H9 (cell line): ENCODE results near the gene FLRT2. TPM values are rescaled to one million over a fixed set of nuclear protein-coding genes. Genes with fewer than 3 reads are reported as not detected.

Experiments used
- DNase-seq: peaks from one replicate; pipeline ENCODE4 v3.0.0-alpha.2; 2017
- H2AFZ ChIP-seq: one replicate; pipeline ENCODE4 v1.6.1; 2013; ENCODE audit warnings: mild to moderate bottlenecking, low read length, control low read depth, moderate library complexity
- H2AK5ac ChIP-seq: 2 replicates; pipeline ENCODE4 v1.6.1; 2013; ENCODE audit warnings: low read length, control low read depth, mixed read lengths; ENCODE audit not compliant: insufficient read length
- H2BK120ac ChIP-seq: one replicate; pipeline ENCODE4 v1.6.1; 2013; ENCODE audit warnings: low read depth, mild to moderate bottlenecking, low read length, control low read depth, inconsistent platforms; ENCODE audit not compliant: poor library complexity, severe bottlenecking
- H2BK12ac ChIP-seq: 2 replicates; pipeline ENCODE4 v1.6.1; 2013; ENCODE audit warnings: low read length, control low read depth, mixed read lengths, low read depth; ENCODE audit not compliant: insufficient read length
- H2BK15ac ChIP-seq: 2 replicates; pipeline ENCODE4 v1.6.1; 2013; ENCODE audit warnings: low read depth, low read length, control low read depth
- H2BK20ac ChIP-seq: one replicate; pipeline ENCODE4 v1.6.1; 2013; ENCODE audit warnings: low read depth, mild to moderate bottlenecking, low read length, control low read depth, inconsistent platforms; ENCODE audit not compliant: poor library complexity, severe bottlenecking
- H2BK5ac ChIP-seq: 2 replicates; pipeline ENCODE4 v1.6.1; 2013; ENCODE audit warnings: low read length, control low read depth, mixed read lengths; ENCODE audit not compliant: insufficient read length
- H3K14ac ChIP-seq: 2 replicates; pipeline ENCODE4 v1.6.1; 2013; ENCODE audit warnings: low read length, control low read depth; ENCODE audit not compliant: insufficient read depth
- H3K18ac ChIP-seq: 2 replicates; pipeline ENCODE4 v1.6.1; 2013; ENCODE audit warnings: low read depth, mild to moderate bottlenecking, mixed read lengths, low read length, control low read depth; ENCODE audit not compliant: insufficient read length
- H3K23ac ChIP-seq: 2 replicates; pipeline ENCODE4 v1.6.1; 2013; ENCODE audit warnings: low read length, control low read depth, mixed read lengths, low read depth; ENCODE audit not compliant: insufficient read length
- H3K23me2 ChIP-seq: 2 replicates; pipeline ENCODE4 v1.6.1; 2013; ENCODE audit warnings: low read depth, mild to moderate bottlenecking, mixed read lengths, low read length, control low read depth; ENCODE audit not compliant: insufficient read length, poor library complexity, severe bottlenecking
- H3K27ac ChIP-seq: 2 replicates; pipeline ENCODE4 v1.5.1; 2013; ENCODE audit warnings: low read length, control low read depth, mixed read lengths, low read depth; ENCODE audit not compliant: insufficient read length
- H3K27me3 ChIP-seq: 2 replicates; pipeline ENCODE4 v1.6.1; 2013; ENCODE audit warnings: low read length, control low read depth, inconsistent platforms; ENCODE audit not compliant: insufficient read depth
- H3K4ac ChIP-seq: 2 replicates; pipeline ENCODE4 v1.6.1; 2013; ENCODE audit warnings: low read depth, mild to moderate bottlenecking, control low read depth, inconsistent platforms, low read length, moderate library complexity
- H3K4me1 ChIP-seq: 2 replicates; pipeline ENCODE4 v1.6.1; 2013; ENCODE audit warnings: low read length, control low read depth, inconsistent platforms; ENCODE audit not compliant: insufficient read depth
- H3K4me2 ChIP-seq: 2 replicates; pipeline ENCODE4 v1.6.1; 2013; ENCODE audit warnings: low read length, control low read depth, mixed read lengths; ENCODE audit not compliant: insufficient read length, insufficient read depth
- H3K56ac ChIP-seq: 2 replicates; pipeline ENCODE4 v1.6.1; 2013; ENCODE audit warnings: low read depth, mild to moderate bottlenecking, mixed read lengths, low read length, control low read depth; ENCODE audit not compliant: insufficient read length
- H3K79me1 ChIP-seq: 2 replicates; pipeline ENCODE4 v1.6.1; 2013; ENCODE audit warnings: low read depth, mild to moderate bottlenecking, moderate library complexity, low read length, control low read depth, inconsistent platforms; ENCODE audit not compliant: insufficient read depth, poor library complexity, severe bottlenecking
- H3K79me2 ChIP-seq: 2 replicates; pipeline ENCODE4 v1.6.1; 2013; ENCODE audit warnings: low read length, control low read depth, inconsistent platforms; ENCODE audit not compliant: insufficient read depth
- H3K9ac ChIP-seq: 2 replicates; pipeline ENCODE4 v1.6.1; 2013; ENCODE audit warnings: low read length, control low read depth, mixed read lengths; ENCODE audit not compliant: insufficient read length; ENCODE audit errors: extremely low read depth
- H3K9me3 ChIP-seq: one replicate; pipeline ENCODE4 v1.6.1; 2013; ENCODE audit warnings: low read depth, low read length, inconsistent platforms; ENCODE audit not compliant: control insufficient read depth
- H3T11ph ChIP-seq: one replicate; pipeline ENCODE4 v1.6.1; 2013; ENCODE audit warnings: mild to moderate bottlenecking, low read length, control low read depth, inconsistent platforms
- H4K20me1 ChIP-seq: one replicate; pipeline ENCODE4 v1.6.1; 2013; ENCODE audit not compliant: control insufficient read depth, insufficient read length, insufficient read depth
- H4K5ac ChIP-seq: 2 replicates; pipeline ENCODE4 v1.6.1; 2013; ENCODE audit warnings: low read depth, mild to moderate bottlenecking, mixed read lengths, low read length, control low read depth; ENCODE audit not compliant: insufficient read length
- H4K8ac ChIP-seq: replicated peaks from 2 replicates; pipeline ENCODE4 v1.6.1; 2013; ENCODE audit warnings: low read length, control low read depth, mixed read lengths, low read depth; ENCODE audit not compliant: insufficient read length
- H4K91ac ChIP-seq: 2 replicates; pipeline ENCODE4 v1.6.1; 2013; ENCODE audit warnings: low read depth, mild to moderate bottlenecking, moderate library complexity, mixed read lengths, low read length, control low read depth; ENCODE audit not compliant: insufficient read length
- H3K27ac Mint-ChIP-seq, 3 experiments: 2 replicates in 2 of 3; 3 replicates in 1 of 3; pipeline ENCODE4 v1.8.0; 2020 to 2021; ENCODE audit warnings: mixed read lengths in 3 of 3, mild to moderate bottlenecking in 1 of 3, moderate library complexity in 1 of 3
- H3K27me3 Mint-ChIP-seq: 2 replicates; pipeline ENCODE4 v1.8.0; 2021; ENCODE audit warnings: low read depth, mild to moderate bottlenecking, moderate library complexity, mixed read lengths
- H3K36me3 Mint-ChIP-seq, 3 experiments: 2 replicates in 2 of 3; 3 replicates in 1 of 3; pipeline ENCODE4 v1.8.0; 2020 to 2021; ENCODE audit warnings: low read depth in 3 of 3, mixed read lengths in 3 of 3; ENCODE audit not compliant: insufficient read depth in 1 of 3
- H3K4me1 Mint-ChIP-seq, 2 experiments: 2 replicates each; pipeline ENCODE4 v1.8.0; 2020; ENCODE audit warnings: mixed read lengths in 2 of 2
- H3K4me3 Mint-ChIP-seq, 2 experiments: 2 replicates in 1 of 2; 3 replicates in 1 of 2; pipeline ENCODE4 v1.8.0; 2020 to 2021; ENCODE audit warnings: mild to moderate bottlenecking in 2 of 2, mixed read lengths in 2 of 2, moderate library complexity in 1 of 2
- H3K9me3 Mint-ChIP-seq, 2 experiments: 2 replicates in 1 of 2; 3 replicates in 1 of 2; pipeline ENCODE4 v1.8.0; 2020; ENCODE audit warnings: mild to moderate bottlenecking in 2 of 2, mixed read lengths in 2 of 2, moderate library complexity in 1 of 2
- CTCF ChIP-seq: fragments of 200-600 bp; sonication (generic); conservative IDR thresholded peaks from 3 replicates; pipeline ENCODE4 v1.8.0; 2021; ENCODE audit warnings: antibody characterized with exemption, mild to moderate bottlenecking
- WGBS: extraction: QIAGEN DNeasy Blood & Tissue Kit; methylation state at CpG from one replicate; pipeline ENCODE4 v1.1.7; 2013; ENCODE audit warnings: missing lambda C conversion rate, low lambda C conversion rate, mixed read lengths; ENCODE audit not compliant: insufficient read length; ENCODE audit errors: extremely low coverage; 5-methylcytosine and 5-hydroxymethylcytosine counted together
- total RNA-seq: library from RNA; stranded (reverse); gene quantifications from 2 replicates; pipeline ENCODE4 v1.2.1, GENCODE V29; 2021

Gene FLRT2
- total RNA-seq, 1 experiment from 2014 or later = 3.3 TPM

- Histone ChIP-seq H3K23ac (no peak overlapping the region), H3K4me2 (no peak overlapping the region), H2AFZ (no peak overlapping the region), H2AK5ac (no peak overlapping the region), H4K8ac (no peak overlapping the region), H4K5ac (no peak overlapping the region), H3K14ac (no peak overlapping the region), H2BK20ac (no peak overlapping the region), H3T11ph (no peak overlapping the region), H3K79me1 (no peaks in the 10 kb centered on the region), H2BK15ac (no peak overlapping the region), H3K18ac (no peak overlapping the region), H2BK12ac (no peak overlapping the region), H3K9ac (no peak overlapping the region), H3K56ac (no peak overlapping the region), H3K23me2 (no peaks in the 10 kb centered on the region), H2BK5ac (no peak overlapping the region), H3K9me3 (no peaks in the 10 kb centered on the region), H2BK120ac (no peak overlapping the region), H3K27me3 (no peaks in the 10 kb centered on the region), H3K4me1 (no peaks in the 10 kb centered on the region; the same call in 1 of the 2 replicates), H4K91ac (no peak overlapping the region), H3K79me2 (no peaks in the 10 kb centered on the region), H3K27ac (no peak overlapping the region), H3K4ac (no peak overlapping the region), H4K20me1 (no peaks in the 10 kb centered on the region)
- Mint-ChIP-seq H3K27ac (no peak overlapping the region), H3K9me3 (no peaks in the 10 kb centered on the region), H3K4me1 (peaks cover 5 to 6% of the 10 kb centered on the region in 2 experiments; a peak in 3 of 4 replicates), H3K36me3 (no peaks in the 10 kb centered on the region), H3K27me3 (no peaks in the 10 kb centered on the region; the same call in 1 of the 2 replicates), H3K4me3 (no peak overlapping the region)
- no peak for TF ChIP-seq CTCF
- no peak for DNase-seq
- WGBS = no CpG with 5 or more reads among the region's 5 CpGs
These were observed 13.5 kb upstream of the FLRT2 start for GRCh38 chr14:85516239-85517113.
